Endothelial cell of umbilical vein (primary cell): ENCODE data around the gene LYRM4. TPM values are rescaled to one million over a fixed set of nuclear protein-coding genes. Genes with fewer than 3 reads are reported as not detected.

Experiments
- BruUV-seq: library from RNA; stranded (reverse); fragments of 400-500 nt; replicated peaks from 2 replicates; lab custom pipeline; 2021; lab: Mats Ljungman, UMichigan
- CTCF ChIA-PET: fragments of 300-600, 350-600 bp; sonication (Branson Sonifier 250); formaldehyde crosslinking; loops from one replicate; lab custom pipeline; 2021; ENCODE audit warnings: antibody characterized with exemption, inconsistent platforms; lab: Charles Lee
- POLR2A ChIA-PET: fragments of 300-600, 350-600 bp; sonication (Branson Sonifier 250); formaldehyde crosslinking; loops from one replicate; lab custom pipeline; 2021; ENCODE audit warnings: antibody characterized with exemption, inconsistent platforms; lab: Charles Lee
- DNase-seq: peaks from one replicate; pipeline ENCODE4 v3.0.0-alpha.2; 2011; ENCODE audit warnings: low read depth, low spot score
- FAIRE-seq: peaks from 2 replicates; lab custom pipeline; 2011; peaks lifted over from hg19 to GRCh38; lab: Jason Lieb, UNC
- H2AFZ ChIP-seq: 2 replicates; pipeline ENCODE4 v1.6.0; 2012; ENCODE audit warnings: low read depth, low read length, control low read depth, inconsistent platforms
- H3K27ac ChIP-seq: 2 replicates; pipeline ENCODE4 v1.5.1; 2011; ENCODE audit warnings: low read depth, mild to moderate bottlenecking, control low read depth, low read length, moderate library complexity; ENCODE audit not compliant: insufficient read depth
- H3K27me3 ChIP-seq, 2 experiments: 2 replicates each; pipeline versions ENCODE4 v1.6.0 to v1.6.1; 2011; ENCODE audit warnings: low read length in 2 of 2, mixed read lengths in 1 of 2; ENCODE audit not compliant: control insufficient read depth in 2 of 2, insufficient read depth in 2 of 2
- H3K36me3 ChIP-seq, 2 experiments: 2 replicates in 1 of 2; 3 replicates in 1 of 2; pipeline ENCODE4 v1.5.1; 2011; ENCODE audit warnings: low read length in 2 of 2, mild to moderate bottlenecking in 1 of 2, moderate library complexity in 1 of 2; ENCODE audit not compliant: control insufficient read depth in 2 of 2, insufficient read depth in 2 of 2; ENCODE audit errors: extremely low read depth in 1 of 2
- H3K4me1 ChIP-seq: 3 replicates; pipeline ENCODE4 v1.5.1; 2011; ENCODE audit warnings: mild to moderate bottlenecking, low read length; ENCODE audit not compliant: control insufficient read depth, insufficient read depth; ENCODE audit errors: extremely low read depth
- H3K4me2 ChIP-seq: 2 replicates; pipeline ENCODE4 v1.6.1; 2011; ENCODE audit warnings: low read length, control low read depth, mixed read lengths; ENCODE audit not compliant: insufficient read depth
- H3K4me3 ChIP-seq, 3 experiments: fragments of 200-600 bp in 1 of 3; sonication (generic), shearing (Covaris generic) in 1 of 3; replicated peaks in 1 of 3; 2 replicates each; pipeline ENCODE4 v1.5.1; 2011 to 2016; ENCODE audit warnings: control low read depth in 3 of 3, low read length in 3 of 3, mild to moderate bottlenecking in 2 of 3, inconsistent platforms in 1 of 3, low read depth in 1 of 3, moderate library complexity in 1 of 3; ENCODE audit not compliant: insufficient read depth in 1 of 3
- H3K79me2 ChIP-seq: 2 replicates; pipeline ENCODE4 v1.6.0; 2012; ENCODE audit warnings: low read length, inconsistent platforms; ENCODE audit not compliant: control insufficient read depth, insufficient read depth
- H3K9ac ChIP-seq: replicated peaks from 2 replicates; pipeline ENCODE3; 2011; ENCODE audit warnings: low read length, control low read depth; ENCODE audit not compliant: insufficient read depth; ENCODE audit errors: extremely low read depth
- H3K9me1 ChIP-seq: replicated peaks from 3 replicates; pipeline ENCODE4 v1.6.0; 2011; ENCODE audit warnings: mild to moderate bottlenecking, low read length; ENCODE audit not compliant: control insufficient read depth, insufficient read depth; ENCODE audit errors: extremely low read depth
- H3K9me3 ChIP-seq: replicated peaks from 2 replicates; pipeline ENCODE4 v1.5.1; 2012; ENCODE audit warnings: low read length, inconsistent platforms; ENCODE audit not compliant: control insufficient read depth, insufficient read depth
- H4K20me1 ChIP-seq: replicated peaks from 2 replicates; pipeline ENCODE3; 2011; ENCODE audit warnings: mild to moderate bottlenecking, low read length; ENCODE audit not compliant: control insufficient read depth, insufficient read depth; ENCODE audit errors: extremely low read depth
- CTCF ChIP-seq, 2 donors: IDR thresholded peaks; 1 replicate in 1 of 2; 2 replicates in 1 of 2; pipeline ENCODE4 v1.5.1; 2011; ENCODE audit warnings: low read length in 2 of 2, mild to moderate bottlenecking in 2 of 2, moderate library complexity in 2 of 2, control low read depth in 1 of 2, inconsistent platforms in 1 of 2, low read depth in 1 of 2; ENCODE audit not compliant: insufficient read depth in 1 of 2; ENCODE audit errors: extremely low read depth in 1 of 2
- EZH2 ChIP-seq: IDR thresholded peaks from 2 replicates; pipeline ENCODE4 v1.6.1; 2012; ENCODE audit warnings: borderline replicate concordance, low read depth, mild to moderate bottlenecking, moderate library complexity, low read length, inconsistent platforms; ENCODE audit not compliant: severe bottlenecking
- FOS ChIP-seq: IDR thresholded peaks from 2 replicates; pipeline ENCODE4 v1.6.1; 2011; ENCODE audit warnings: mild to moderate bottlenecking, low read length, moderate library complexity, borderline replicate concordance; ENCODE audit not compliant: insufficient read depth
- JUN ChIP-seq: IDR thresholded peaks from 2 replicates; pipeline ENCODE4 v1.6.1; 2011; ENCODE audit warnings: borderline replicate concordance, low read depth; ENCODE audit not compliant: insufficient read length, insufficient read depth
- MAX ChIP-seq: IDR thresholded peaks from 2 replicates; pipeline ENCODE4 v1.6.1; 2011; ENCODE audit not compliant: insufficient read depth, insufficient read length
- POLR2A ChIP-seq: IDR thresholded peaks from 2 replicates; pipeline ENCODE4 v1.6.1; 2012; ENCODE audit warnings: low read depth, mild to moderate bottlenecking, control low read depth, low read length
- POLR2AphosphoS5 ChIP-seq: IDR thresholded peaks from 2 replicates; pipeline ENCODE4 v1.6.1; 2012; ENCODE audit warnings: low read depth, mild to moderate bottlenecking, control low read depth, low read length, moderate library complexity; ENCODE audit not compliant: insufficient read depth
- dilution Hi-C: fragments of 300-500 bp; cut with MboI; formaldehyde crosslinking; loops from one replicate; pipeline ENCODE4 v1.15.0; 2019; ENCODE audit warnings: low sequenced_read_pairs; ENCODE audit not compliant: extremely low pct_ligation_motif_present
- intact Hi-C: fragments of 100-400 bp; cut with micrococcal nuclease; formaldehyde crosslinking; loops from one replicate; pipeline ENCODE4 v1.10.0; 2022
- polyA plus RNA-seq, 4 experiments: library from polyadenylated mRNA; depleted of rRNA in 3 of 4; stranded (reverse) in 3 of 4; unstranded in 1 of 4; fragments of >200 nt; gene quantifications; 2 replicates each; pipeline versions ENCODE4 v1.2.1 to v1.2.3, GENCODE V29; 2011 to 2012; ENCODE audit warnings: missing spikeins in 1 of 4
- total RNA-seq: library from RNA; stranded (reverse); gene quantifications from 2 replicates; pipeline ENCODE4 v1.2.3, GENCODE V29; 2021

Gene LYRM4
- total and polyA plus RNA-seq, 2 donors (not counting 3 experiments of a cell fraction or from before 2014, with no cell fraction given), result 39.5 to 44.0 TPM

DNA sequence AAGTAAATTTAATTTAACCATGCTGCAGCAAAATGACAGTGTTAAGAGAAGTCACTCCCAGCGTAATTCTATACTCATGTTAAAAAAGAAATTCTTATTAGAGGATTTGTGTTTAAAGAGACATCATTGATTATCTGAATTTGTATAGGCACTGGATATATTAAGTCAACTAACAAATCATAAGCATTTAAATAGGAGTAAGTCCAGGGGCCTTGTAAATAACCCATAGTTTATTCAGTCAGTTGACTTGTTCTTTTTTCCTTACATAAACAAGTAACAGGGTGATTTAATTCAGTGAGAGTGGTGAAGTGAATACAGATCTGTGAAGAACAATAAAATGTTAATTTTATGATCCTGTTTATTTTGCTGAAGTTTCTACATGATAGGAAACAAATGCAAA, 22.4 kb downstream of the LYRM4 start:
- ChIA-PET POLR2A (no interaction called here), CTCF (no interaction called here)
- FAIRE-seq, result no peak
- dilution Hi-C loops, result no loop called here
- Histone ChIP-seq H3K9ac (no peak overlapping the region), H3K27me3 (no peaks in the 10 kb centered on the region), H3K9me3 (no peaks in the 10 kb centered on the region), H3K4me2 (no peak overlapping the region), H3K79me2 (no peaks in the 10 kb centered on the region), H3K4me3 (no peak overlapping the region), H3K36me3 (peaks cover 0 to 4% of the 10 kb centered on the region in 2 experiments), H3K4me1 (no peaks in the 10 kb centered on the region), H2AFZ (no peak overlapping the region), H3K27ac (no peak overlapping the region), H3K9me1 (no peaks in the 10 kb centered on the region), H4K20me1 (no peaks in the 10 kb centered on the region)
- intact Hi-C loops, result no loop called here
- no peak for TF ChIP-seq POLR2AphosphoS5
- TF ChIP-seq POLR2A, result no peak
- TF ChIP-seq JUN, result no peak
- TF ChIP-seq FOS, result no peak
- no peak for TF ChIP-seq MAX
- TF ChIP-seq CTCF (IDR thresholded peaks at IDR 0.05; ENCODE audit: extremely low read depth in 1 of 2, insufficient read depth in 1 of 2, low read depth in 1 of 2, low read length in 2 of 2), result no peak
- TF ChIP-seq EZH2, result no peak
- no TSS peak for BruUV-seq
- DNase-seq, result no peak
